ENCODE results near the gene CCDC73. TPM values are rescaled to one million over a fixed set of nuclear protein-coding genes. Genes with fewer than 3 reads are reported as not detected.

Gene CCDC73
- total RNA-seq, 4 donors from 2014 or later, result 0.15 to 0.27 TPM; not detected in 2

- Histone ChIP-seq H3K36me3 (no peaks in the 10 kb centered on the region), H3K27ac (no peak overlapping the region), H3K9me3 (no peaks in the 10 kb centered on the region), H3K4me3 (replicated peaks in 1 of 3) (no peak overlapping the region), H3K4me1 (no peaks in the 10 kb centered on the region), H3K27me3 (no peaks in the 10 kb centered on the region)
- TF ChIP-seq, protein P1, sequence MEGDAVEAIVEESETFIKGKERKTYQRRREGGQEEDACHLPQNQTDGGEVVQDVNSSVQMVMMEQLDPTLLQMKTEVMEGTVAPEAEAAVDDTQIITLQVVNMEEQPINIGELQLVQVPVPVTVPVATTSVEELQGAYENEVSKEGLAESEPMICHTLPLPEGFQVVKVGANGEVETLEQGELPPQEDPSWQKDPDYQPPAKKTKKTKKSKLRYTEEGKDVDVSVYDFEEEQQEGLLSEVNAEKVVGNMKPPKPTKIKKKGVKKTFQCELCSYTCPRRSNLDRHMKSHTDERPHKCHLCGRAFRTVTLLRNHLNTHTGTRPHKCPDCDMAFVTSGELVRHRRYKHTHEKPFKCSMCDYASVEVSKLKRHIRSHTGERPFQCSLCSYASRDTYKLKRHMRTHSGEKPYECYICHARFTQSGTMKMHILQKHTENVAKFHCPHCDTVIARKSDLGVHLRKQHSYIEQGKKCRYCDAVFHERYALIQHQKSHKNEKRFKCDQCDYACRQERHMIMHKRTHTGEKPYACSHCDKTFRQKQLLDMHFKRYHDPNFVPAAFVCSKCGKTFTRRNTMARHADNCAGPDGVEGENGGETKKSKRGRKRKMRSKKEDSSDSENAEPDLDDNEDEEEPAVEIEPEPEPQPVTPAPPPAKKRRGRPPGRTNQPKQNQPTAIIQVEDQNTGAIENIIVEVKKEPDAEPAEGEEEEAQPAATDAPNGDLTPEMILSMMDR (IDR thresholded peaks at IDR 0.05), result no peak
- TF ChIP-seq POLR2A (IDR thresholded peaks at IDR 0.05), result no peak
- DNase-seq, result no peak
- intact Hi-C loops (cut with DNase I), result no loop called here
- 89 to 95% methylated on average over 1 of the region's 1 CpG for WGBS, 2 donors
These were observed 218.0 kb downstream of the CCDC73 start for GRCh38 chr11:32576456-32576855.

- no peaks in the 10 kb centered on the region for H3K36me3 ChIP-seq
- intact Hi-C loops (cut with DNase I), result no loop called here
- no peak overlapping the region for H3K27ac ChIP-seq
- 88 to 90% methylated on average over 2 of the region's 2 CpGs for WGBS, 2 donors
- no peaks in the 10 kb centered on the region for H3K9me3 ChIP-seq
- no peak overlapping the region for H3K4me3 ChIP-seq (replicated peaks in 1 of 3)
- no peaks in the 10 kb centered on the region for H3K4me1 ChIP-seq
- H3K27me3 ChIP-seq, result no peaks in the 10 kb centered on the region
- DNase-seq, result no peak
- TF ChIP-seq, protein P1 (IDR thresholded peaks at IDR 0.05), result no peak
- no peak for TF ChIP-seq POLR2A (IDR thresholded peaks at IDR 0.05)
These were observed 219.4 kb downstream of the CCDC73 start for GRCh38 chr11:32575070-32575469.

DNA sequence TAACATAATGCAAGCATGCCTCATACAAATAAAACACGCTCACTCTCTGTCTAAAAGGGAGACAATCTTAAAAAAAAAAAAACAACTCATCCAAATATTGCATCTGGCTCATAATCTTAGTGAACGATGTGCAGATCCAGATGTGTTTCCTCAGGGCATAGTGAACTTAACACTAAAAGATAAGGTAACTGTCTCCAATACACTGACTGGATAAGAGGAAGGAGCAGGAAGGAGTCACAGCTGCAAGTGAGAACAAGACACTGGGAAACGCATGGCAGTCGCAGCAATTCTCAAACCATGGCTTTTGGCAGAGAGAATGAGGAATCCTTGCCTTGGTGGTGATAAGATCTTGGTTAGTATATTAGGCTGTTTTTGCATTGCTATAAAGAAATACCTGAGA lies 220.0 kb downstream of the CCDC73 start:
- WGBS, 2 donors, result 90 to 92% methylated on average over 4 of the region's 4 CpGs
- intact Hi-C loops (cut with DNase I), result no loop called here
- no peaks in the 10 kb centered on the region for H3K27me3 ChIP-seq
- DNase-seq, result no peak
- H3K4me3 ChIP-seq (replicated peaks in 1 of 3), result no peak overlapping the region
- no peak overlapping the region for H3K27ac ChIP-seq
- TF ChIP-seq, protein P1 (IDR thresholded peaks at IDR 0.05), result no peak
- no peak for TF ChIP-seq POLR2A (IDR thresholded peaks at IDR 0.05)
- no peaks in the 10 kb centered on the region for H3K36me3 ChIP-seq
- no peaks in the 10 kb centered on the region for H3K9me3 ChIP-seq
- H3K4me1 ChIP-seq, result no peaks in the 10 kb centered on the region

GRCh38 chr11:32573228-32573627 lies 221.2 kb downstream of the CCDC73 start:
- intact Hi-C loops (cut with DNase I), result no loop called here
- no peaks in the 10 kb centered on the region for H3K4me1 ChIP-seq
- no peaks in the 10 kb centered on the region for H3K27me3 ChIP-seq
- 68% methylated on average over 4 of the region's 4 CpGs for WGBS, 2 donors
- no peak overlapping the region for H3K4me3 ChIP-seq (replicated peaks in 1 of 3)
- no peaks in the 10 kb centered on the region for H3K9me3 ChIP-seq
- TF ChIP-seq, protein P1 (IDR thresholded peaks at IDR 0.05), result no peak
- no peak for TF ChIP-seq POLR2A (IDR thresholded peaks at IDR 0.05)
- no peaks in the 10 kb centered on the region for H3K36me3 ChIP-seq
- no peak overlapping the region for H3K27ac ChIP-seq
- DNase-seq, result no peak

- DNase-seq, result no peak
- H3K4me3 ChIP-seq (replicated peaks in 1 of 3), result no peak overlapping the region
- no peaks in the 10 kb centered on the region for H3K27me3 ChIP-seq
- TF ChIP-seq, protein P1 (IDR thresholded peaks at IDR 0.05), result no peak
- no peak for TF ChIP-seq POLR2A (IDR thresholded peaks at IDR 0.05)
- no peaks in the 10 kb centered on the region for H3K9me3 ChIP-seq
- no peaks in the 10 kb centered on the region for H3K36me3 ChIP-seq
- no peaks in the 10 kb centered on the region for H3K4me1 ChIP-seq
- intact Hi-C loops (cut with DNase I), result no loop called here
- WGBS, 2 donors, result 73 to 77% methylated on average over 10 of the region's 10 CpGs
- H3K27ac ChIP-seq, result no peak overlapping the region
These were observed 223.4 kb downstream of the CCDC73 start for GRCh38 chr11:32571039-32571438.

All from thyroid gland (tissue), 4 donors.